SK-MEL-5 (cell line): ENCODE results near the gene TBX21. TPM values are rescaled to one million over a fixed set of nuclear protein-coding genes. Genes with fewer than 3 reads are reported as not detected.

ENCODE experiments used
- DNase-seq: peaks from one replicate; pipeline ENCODE4 v3.0.0-alpha.2; 2016; ENCODE audit warnings: low read depth, low spot score
- in situ Hi-C: cut with HindIII; loops from 2 replicates; pipeline ENCODE4 v1.10.0; 2016; ENCODE audit warnings: low sequenced_read_pairs, high pct_unique_total_duplicates, low pct_unique_long_range_greater_than_20kb
- total RNA-seq: library from RNA; depleted of rRNA; stranded (reverse); fragments of >200 nt; shearing (Covaris generic); gene quantifications from 2 replicates; pipeline ENCODE4 v1.2.3, GENCODE V29; 2014

TBX21 gene
- total RNA-seq, 1 experiment from 2014 or later, result not detected

DNA sequence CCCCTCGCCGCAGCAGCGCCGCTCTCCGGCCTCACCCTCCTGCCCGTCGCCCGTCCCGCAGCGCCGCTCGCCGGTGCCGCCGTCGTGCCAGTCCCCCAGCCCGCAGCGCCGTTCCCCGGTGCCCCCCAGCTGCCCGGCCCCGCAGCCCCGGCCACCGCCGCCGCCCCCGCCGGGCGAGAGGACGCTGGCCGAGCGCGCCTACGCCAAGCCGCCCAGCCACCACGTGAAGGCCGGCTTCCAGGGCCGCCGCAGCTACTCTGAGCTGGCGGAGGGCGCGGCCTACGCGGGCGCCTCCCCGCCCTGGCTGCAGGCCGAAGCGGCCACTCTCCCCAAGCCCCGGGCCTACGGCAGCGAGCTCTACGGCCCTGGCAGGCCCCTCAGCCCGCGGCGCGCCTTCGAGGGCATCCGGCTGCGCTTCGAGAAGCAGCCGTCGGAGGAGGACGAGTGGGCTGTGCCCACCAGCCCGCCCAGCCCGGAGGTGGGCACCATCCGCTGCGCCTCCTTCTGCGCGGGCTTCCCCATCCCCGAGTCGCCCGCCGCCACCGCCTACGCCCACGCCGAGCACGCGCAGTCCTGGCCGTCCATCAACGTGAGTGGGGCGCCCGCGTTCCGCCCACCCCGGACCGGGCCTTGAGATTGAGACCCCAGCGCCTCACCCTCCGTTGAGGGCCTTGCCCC, 24.0 kb upstream of the TBX21 start:
- no peak for DNase-seq
- in situ Hi-C loops, result no loop called here

DNA sequence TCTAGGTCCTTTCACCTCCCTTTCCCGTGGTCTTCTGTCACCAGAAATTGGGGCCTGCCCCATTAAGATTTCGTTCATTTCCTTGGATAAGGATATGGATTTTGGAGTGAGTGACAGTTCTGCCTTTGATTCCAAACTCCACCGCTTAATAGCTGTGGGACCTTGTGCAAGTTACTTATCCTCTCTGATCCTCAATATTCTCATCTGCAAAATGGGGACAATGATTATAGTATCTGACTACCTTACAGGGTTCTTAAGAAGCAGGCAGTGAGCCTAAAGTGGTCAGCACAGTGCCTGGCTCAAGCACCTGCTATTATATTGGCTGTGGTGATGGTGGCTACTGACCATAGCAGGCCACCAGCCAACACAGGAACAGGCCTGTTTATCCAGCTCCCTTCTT, 23.4 kb upstream of the TBX21 start:
- no peak for DNase-seq
- in situ Hi-C loops, result no loop called here

DNA sequence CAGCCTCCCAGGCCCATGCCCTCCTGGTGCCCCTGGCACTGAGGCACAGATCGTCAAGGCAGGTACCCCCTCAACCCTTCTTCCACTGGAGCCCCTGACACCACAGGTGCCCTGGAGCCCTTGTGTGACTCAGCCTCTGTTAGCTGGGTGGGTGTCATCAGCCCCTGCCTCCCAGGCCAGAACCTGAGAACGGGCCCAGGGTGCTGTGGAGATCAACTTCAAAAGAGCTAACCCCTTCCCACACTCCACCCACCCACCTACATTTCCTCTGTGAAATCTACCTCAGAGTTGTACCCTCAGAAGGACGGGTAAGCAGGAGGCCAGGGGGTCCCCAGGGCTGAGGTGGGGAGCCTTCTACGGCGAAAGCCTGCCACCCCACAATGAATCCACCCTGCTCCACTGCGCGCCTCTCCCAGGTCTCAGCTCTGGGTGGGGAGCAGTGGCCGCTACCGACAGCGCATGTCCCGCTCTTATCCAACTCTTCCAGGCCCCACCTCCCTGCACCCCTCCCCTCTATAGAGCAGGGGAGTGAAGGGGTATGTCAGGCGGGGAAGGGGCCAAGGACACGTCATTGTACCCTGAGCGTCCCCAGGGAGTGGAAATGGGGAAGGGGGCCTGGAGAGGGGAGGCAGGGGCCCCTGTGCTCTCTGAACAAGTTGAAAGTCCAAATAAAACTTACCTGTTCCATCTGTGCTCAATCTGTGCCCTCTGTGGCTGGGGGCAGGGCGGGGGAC, 21.5 kb upstream of the TBX21 start:
- DNase-seq, result no peak
- in situ Hi-C loops, result no loop called here

DNA sequence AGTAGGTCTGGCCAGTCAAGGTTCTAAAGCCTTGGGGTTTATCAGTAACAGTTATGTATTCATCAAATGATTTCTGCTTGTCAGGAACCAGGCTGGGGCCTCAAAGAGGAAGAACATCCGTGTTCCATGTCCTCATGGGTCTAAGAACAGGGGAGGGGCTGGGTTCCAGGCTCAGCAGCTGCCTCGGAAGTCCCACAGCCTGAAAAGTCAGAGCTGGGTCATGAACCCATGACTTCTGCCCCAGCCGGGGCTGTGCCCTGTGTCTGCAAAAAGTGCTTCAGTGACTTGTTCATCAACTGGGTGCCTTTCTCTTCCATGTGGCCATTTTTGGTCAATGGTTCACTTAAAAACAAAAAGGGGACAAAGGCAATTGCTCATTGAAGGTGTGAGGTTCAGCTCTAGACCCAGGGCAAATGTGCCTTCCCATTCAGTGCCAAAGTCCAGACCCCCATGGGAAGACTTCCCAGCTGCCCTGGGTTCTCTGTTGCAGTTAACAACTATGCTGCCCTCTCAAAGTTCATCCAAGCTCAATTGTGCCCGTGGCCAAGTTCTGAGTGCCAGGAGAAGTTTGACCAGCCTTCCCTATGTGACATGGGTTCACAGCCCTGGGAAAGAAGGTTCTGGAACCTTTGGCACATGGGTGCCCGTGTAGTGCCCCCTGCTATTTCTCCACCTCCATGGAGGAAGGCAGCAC, 20.6 kb upstream of the TBX21 start:
- in situ Hi-C loops, result no loop called here
- DNase-seq, result no peak

DNA sequence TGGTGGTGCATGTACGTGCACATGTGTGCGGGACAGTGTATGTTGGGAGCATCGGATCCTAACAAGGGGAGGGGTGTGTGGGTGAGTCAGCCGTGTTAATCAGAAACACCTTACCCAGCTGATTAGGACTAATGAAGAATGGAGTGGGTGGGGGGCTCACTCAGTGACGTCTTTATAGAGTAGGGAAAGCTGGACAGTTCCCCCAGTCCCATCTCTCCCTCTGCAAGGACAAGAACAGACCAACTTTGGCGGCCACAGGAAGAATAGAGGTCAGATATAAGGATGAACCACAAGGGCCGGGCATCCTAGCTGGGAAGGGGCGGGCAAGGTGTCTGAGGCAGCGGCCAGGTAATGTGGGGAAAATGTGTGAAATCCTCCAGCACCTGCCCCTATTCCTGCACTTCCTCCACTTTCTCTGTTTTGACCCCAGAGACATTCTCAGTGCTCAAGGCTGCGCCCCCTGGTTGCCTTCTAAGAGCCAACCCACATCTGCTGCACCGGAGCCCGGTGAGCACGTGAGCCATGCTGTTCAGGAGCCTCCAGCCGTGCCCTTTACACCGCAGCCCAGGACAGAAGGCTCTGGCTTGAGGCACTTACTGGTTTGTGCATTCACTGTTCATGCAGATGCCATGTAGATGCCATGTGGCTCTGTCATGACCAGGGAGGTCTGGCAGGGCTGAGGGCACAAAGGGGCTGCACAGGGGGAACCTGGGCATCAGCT, 18.9 kb upstream of the TBX21 start:
- in situ Hi-C loops, result no loop called here
- no peak for DNase-seq

DNA sequence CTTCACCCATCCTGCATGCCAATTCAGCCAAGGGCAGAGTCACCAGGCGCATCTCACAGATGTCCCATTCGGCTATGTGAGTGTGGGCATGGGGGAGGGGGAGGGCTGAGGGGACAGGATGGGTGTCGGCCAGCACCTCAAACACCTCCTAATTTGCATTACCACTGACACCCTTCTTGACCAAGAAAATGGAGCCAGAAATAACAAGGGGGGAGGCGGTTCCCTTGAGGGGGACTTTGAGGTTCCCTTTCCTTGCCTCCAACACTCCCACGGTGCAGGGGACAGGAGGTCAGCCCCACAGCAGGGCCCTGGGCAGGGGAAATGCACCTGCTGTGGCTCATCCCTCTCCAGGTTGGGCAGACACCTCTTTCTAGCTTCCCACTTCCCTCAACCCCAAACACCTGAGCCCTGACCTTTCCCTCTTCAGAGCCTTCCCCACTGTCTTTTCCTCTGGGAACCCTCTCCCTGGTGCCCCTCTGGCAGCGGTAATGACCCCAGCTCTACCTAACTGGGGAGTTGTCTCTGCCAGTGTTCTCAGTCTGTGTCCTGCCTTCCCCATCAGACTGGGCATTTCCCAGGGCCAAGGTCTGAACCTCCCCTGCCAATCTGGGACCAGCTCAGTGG, 18.2 kb upstream of the TBX21 start:
- DNase-seq, result no peak
- in situ Hi-C loops, result no loop called here

DNA sequence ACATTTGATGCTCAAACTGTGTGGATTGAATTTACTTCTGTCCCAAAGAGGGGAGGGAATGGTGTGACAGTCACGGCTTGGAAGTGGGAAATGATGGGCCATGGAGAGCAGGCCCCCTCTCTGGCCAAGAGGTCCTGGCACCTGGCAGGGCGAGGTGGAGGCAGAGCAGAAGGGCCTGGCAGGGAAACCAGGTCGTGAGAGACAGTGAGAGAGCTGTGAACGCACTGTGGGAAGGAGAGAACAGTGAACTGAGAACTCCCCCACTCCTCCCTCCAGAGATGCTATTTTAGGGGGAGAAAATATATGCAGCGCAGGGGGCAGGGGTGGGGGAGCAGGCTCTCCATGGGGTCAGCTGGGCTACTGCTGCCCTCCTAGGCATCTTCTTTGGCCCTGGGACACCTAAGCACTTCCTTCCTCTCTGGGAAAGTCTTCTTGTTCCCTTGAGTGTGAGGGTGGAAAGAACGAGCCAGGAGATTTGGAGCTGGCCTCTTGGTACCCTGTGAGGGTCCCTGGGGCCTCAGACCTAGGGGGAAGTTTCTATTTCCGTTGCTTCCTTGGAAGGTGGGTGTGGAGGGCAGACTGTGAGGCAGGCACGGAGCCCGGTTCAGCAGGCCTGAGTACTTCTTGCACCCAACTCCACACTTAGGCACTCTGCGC, 17.2 kb upstream of the TBX21 start:
- in situ Hi-C loops, result no loop called here
- DNase-seq, result no peak

DNA sequence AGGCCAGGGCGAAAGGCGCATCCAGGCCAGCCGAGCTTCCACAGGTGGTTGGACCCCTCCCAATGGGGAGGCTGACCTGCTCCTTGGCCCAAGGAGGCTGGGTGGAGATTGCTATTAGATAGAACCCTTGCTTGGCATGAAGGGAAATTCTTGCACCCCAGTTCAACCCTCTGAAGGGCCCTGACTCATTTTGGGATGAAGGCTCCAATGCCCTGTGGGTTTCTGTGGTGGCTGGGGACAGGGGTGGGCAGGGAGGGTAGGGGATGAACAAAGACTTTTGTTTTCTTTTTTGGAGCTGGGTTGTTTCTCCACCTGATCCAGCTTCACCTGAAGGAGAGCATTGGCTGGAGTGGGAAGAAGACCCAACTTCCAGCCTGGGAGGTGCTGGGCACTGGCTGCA, 16.7 kb upstream of the TBX21 start:
- no peak for DNase-seq
- in situ Hi-C loops, result no loop called here

DNA sequence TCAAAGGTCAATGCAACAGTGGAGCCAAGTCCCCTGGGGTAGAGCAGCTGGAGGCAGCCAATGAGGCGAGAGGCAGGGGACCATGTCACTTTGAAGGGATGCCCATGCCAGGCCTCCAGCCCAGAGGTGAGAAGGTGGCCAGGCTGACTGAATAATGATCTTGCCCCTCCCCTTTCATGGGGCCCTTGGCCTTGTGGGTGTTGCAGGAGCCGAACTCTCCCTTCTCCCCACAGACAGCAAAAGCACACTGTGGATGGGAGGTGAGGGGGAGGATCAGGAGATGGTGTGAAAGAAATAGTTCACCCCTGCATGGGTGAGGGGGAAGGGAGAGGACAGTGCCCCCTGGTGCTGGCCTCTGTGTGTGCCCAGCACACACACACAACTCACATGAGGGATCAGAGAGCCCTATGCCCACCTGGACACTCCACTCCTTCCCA, 15.8 kb upstream of the TBX21 start:
- in situ Hi-C loops, result no loop called here
- DNase-seq, result peak; percentile 46

DNA sequence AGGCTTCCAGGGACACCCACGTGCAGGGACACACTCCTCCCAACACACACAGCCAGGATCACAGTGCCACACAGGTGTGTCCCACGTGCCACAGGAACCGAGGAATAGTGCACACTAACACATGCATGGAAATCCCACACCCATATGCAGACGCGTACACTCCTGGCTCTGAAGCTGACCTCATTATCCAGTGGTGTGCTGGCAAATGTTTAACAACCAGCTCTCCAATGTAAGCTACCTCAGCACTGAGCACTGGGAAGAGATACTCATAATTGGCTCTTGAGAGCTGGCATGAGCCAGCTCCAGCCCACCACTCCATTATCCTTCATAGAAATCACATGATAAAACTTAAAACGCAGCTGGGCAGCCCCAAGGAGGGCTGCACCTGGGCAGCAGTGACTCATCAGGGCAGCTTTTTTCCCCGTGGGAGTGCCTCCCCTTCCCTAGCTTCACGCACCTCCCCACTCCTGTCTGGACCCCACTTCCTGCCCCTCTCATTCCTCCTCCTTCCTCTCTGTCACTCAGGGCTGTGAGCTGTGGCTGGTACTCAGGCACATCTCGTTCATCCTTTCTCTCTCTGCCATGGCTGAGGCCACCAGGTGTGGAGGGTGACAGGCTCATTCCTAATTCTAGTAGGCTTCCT, 14.9 kb upstream of the TBX21 start:
- no peak for DNase-seq
- in situ Hi-C loops, result no loop called here

DNA sequence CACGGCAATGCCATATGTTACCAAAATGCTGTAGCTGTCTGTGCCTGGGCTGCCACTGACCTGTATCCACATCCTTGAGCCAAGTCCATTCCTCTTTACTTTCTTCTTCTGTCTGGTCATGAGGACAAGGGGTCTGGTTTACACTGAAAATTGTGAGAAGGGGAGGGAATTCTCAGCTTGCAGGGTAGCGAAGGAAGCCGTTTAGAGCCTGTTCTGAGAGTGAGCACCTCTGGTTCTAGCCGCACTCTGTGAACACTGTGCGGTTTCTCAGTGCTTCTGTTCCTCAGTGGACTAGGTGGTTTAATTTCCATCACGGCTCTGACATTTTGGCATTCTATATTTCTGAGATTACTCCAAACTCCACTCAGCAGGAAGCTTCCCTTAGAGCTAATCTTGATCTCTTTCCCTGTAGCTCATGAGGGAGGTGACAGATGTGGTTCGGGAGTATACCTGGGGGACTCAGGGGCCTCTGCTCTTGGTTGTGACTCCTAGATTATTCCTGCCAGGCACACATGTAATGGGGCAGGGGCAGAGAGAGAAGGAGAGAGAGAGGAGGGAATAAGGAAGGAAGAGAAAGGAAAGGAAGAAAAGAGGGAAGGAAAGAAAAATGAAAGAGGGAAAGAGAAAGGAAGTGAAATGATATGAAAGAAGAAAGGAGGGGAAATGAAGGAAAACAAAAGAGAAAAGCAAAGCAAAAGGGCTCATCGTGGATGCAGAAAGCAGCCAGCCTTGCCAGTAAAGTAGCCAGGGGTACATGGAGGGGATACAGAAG, 14.2 kb upstream of the TBX21 start:
- in situ Hi-C loops, result no loop called here
- DNase-seq, result no peak

DNA sequence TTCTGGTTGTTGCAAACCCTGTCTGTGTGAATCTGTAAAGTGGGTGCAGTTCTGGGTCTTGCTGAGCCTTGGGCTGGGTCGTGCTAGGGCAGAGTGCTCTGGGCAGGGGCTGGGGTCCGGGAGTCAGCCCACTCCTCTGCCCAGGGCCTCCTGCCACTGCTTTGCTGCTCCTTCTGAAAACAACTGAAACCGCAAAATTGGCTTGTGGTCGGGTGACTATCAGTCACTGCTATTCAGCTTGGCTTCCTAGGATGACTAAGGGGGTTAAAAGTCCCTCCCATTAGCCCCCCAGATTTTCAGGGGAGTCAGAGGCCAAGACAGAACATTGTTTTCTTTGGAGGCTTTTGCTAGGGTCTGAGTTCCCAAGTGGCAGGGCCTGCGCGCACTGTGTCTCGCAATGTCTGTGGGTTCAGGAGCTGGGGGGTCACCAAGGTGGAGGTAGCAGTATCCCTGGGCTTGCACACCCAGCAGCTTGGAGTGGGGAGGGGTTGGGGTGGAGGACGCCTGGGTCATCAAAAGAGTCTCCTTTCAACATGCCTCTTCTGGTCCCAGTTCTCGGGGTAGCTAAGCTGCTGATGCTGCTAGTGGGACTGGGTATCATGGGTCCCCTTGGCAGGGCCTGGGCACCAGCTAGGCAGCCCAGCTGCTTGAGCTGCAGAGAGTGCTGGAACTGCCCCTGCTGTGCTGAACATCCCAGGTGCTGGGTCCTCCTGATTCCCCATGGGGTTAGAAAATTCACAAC, 13.5 kb upstream of the TBX21 start:
- no peak for DNase-seq
- in situ Hi-C loops, result no loop called here

DNA sequence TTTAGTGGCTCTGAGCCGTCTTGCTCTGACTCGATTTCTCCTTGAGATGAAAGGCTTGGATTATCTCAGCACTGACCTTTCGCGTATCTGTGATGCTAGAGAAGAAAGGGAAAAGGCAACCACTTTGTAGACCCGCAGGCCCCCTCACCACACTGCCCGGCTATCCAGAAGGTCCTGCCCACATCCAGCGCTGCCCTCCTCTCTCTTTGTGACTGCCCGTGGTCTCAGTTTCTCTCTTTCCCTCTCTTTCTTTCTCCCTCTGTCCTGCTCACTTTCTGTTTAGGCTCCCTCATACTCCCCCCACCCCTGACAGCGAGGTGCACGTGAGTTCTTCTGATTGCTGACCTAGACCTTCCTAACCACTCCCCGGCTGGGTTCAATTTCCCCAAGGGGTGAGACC, 12.8 kb upstream of the TBX21 start:
- in situ Hi-C loops, result no loop called here
- no peak for DNase-seq

DNA sequence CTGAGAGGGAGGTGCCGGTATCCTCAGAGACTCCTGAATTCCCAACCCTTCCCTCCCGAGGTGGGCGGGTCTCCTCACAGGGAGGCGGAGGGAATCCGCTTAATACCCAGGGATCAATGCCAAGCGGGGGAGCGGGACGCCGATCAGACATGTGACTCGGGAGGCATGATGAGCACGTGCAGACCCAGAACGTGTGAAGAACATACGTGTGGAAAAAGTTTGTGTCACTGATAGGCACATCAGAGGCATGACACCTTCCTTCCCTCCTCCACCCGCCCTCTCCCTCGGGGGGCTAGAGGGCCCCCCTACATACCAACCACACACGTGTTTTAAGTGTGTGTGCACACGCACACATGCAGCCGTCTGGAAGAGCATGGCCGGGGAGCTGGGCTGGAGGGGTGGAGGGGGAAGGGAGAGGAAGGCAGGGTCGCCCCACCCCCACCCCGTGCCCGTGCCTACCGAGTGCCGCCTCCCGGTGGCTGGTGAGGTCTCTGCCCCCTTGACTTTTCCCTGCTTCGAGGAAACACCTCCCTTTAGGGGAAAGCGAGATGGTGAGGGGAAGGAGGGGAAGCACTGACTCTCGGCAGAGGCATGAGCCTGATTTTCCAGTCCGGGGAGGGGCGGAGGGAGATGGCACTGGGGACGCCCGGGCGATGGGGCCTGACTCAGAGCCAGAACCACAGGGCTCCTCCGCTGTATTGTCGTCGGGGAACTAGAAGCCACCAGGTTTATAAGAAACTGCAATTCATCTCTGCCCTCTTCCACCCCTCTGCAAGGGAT, 12.1 kb upstream of the TBX21 start:
- no peak for DNase-seq
- in situ Hi-C loops, result no loop called here

DNA sequence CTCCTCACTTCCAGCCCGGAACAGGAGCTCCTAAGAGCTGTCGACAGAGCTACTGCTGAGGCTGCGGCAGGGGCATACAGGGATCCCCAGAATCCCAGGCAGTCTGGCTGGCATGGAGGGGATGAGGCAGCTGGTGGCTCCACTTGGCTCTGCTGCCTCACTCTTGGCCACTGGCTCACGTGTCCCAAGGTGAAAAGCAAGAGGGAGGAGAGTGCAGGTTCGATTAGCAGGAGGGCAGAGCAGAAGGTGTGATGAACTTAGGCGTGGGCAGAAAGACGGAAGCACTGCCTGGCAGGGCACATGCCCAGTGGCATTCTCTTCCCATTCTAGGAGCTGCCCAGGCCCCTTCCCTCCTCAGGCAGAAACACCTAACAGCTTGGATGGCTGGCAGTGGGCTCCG, 11.3 kb upstream of the TBX21 start:
- no peak for DNase-seq
- in situ Hi-C loops, result no loop called here
